NK-92 (cell line): Measurements from ENCODE around the gene GNAI2.
A peak's percentile ranks its signal among the peaks of the same experiment; 100 is the strongest.

ENCODE experiments used
- DNase-seq: peaks from one replicate; lab custom pipeline; 2025; ENCODE audit not compliant: unreplicated experiment; lab: John Stamatoyannopoulos, UW

The GNAI2 gene

DNA sequence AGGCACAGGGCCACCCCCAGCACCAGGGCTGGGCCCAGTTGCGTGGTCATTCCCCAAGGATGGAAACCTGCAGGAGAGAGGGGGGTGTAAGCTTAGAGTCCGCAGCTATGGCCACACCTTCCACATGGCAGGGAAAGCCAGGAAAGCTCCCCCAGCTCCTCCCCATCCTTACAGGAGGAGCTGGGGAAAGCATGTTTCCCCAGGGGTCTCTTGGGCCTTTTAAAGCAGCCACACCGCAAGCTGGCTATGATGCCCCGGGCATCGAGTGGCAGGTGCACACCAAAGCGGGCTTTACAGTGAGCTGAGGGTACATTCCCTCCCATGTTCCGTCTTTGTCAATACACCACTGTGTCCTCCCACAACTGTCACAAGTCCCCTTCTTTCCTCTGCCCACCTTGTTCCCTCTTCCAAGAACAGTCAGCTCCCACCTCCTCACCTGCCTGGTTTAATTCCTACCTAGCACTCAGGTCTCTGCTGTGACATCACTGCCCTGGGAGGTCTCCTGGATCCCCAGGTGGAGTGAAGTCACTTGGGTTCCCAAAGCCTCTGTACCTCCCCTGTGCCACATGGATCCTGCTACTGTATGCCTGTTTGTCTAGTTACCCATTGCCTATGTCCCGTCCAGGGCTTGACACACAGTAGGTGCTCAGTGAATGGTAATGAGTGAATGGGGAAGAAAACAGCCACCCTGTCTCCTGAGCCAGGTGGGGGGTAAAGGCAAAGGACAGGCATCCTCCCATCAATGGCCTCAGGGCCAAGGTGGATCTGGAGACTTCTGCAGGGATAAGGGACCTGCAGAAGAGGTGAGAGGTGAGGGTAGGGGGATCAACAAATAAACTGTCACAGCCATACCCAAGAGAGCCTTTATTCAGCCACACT is 59.8 kb downstream of the GNAI2 start:
- no peak for DNase-seq

DNA sequence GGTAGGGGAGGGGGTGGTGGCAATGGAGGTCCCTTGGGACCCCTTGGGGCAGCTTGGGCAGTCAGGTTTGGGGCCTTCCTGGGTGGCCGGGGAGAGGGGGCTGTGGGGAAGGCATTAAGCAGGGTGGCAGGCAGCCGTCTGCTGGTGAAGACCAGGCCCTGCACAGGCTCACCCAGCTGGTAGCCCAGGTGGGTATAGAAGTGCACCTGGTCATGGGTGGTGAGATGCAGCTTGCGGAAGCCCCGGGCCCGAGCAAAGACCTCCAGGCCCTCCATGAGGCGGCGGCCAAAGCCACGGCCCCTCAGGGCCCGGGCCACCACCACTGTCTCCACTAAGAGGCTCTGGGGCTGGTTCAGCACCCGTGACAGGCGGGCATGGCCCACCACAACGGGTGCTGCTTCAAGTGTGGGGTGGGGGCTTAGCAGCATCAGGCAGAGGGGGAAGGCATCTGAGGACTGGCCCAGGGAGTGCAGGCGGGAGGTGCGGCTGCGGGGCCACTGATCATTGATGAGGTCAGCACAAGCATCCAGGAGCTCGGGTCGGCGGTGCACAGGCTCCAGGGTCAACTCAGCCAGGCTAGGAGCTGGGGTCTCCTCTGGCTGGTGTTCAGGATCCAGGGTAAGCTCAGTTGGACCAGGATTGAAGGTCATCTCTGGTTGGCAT is 60.8 kb downstream of the GNAI2 start:
- DNase-seq, result no peak

DNA sequence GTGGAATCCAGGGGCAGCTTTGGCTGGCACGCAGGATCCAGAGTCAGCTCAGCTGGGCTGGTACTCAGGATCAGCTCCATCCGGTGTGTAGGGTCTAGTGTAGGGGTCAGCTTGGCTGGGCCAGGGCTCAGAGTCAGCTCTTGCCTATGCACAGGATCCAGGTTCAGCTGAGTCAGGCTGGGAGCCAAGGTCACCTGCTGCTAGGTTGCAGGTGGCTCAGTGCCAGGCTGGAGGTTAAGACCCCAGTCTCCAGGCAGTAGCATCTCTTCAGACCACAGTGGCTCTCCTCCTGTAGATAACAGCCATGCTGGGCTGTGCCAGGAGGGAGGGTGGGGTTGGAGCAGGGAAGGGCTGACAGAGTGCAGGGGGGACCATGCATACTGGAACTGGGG is 61.4 kb downstream of the GNAI2 start:
- DNase-seq, result no peak

DNA sequence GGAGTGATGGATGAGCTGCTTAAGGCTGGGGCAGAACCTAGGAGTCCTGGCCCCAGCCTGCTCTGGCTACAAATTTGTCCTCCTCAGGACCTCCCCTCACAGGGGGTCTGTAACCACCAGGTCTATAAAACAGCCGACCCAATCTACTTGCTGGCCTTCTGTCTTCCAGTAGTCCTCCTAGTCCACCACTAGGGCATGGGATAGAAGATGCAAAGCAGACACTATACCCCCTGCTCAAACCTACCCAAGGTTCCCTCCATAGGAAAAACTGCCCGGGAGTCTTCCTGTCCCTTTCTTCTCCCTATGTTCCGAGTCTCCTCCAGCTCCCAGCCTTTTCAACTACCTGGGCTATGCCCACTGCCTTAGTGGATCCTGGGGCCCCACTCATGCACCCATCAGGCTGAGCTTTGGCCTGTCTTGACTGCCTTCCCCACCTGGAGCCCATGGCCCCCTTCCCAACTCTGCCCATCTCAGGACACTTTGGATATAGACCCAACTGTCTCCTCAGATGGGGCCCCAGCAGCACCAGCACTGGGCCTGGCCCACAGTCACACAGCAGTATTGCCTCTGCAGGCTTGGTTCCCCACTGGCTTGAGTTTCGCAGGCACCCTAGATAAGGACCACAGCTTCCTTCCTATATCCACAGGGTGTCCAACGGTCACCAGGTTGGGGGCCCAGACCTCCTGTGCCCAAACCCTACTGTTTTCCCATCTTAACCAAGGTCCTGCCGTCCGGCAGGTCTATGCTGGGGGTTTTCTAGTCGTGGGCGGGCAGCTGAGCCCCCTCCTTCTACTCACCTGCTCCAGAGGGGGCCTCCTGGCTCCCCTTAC is 62.1 kb downstream of the GNAI2 start:
- DNase-seq, result no peak

DNA sequence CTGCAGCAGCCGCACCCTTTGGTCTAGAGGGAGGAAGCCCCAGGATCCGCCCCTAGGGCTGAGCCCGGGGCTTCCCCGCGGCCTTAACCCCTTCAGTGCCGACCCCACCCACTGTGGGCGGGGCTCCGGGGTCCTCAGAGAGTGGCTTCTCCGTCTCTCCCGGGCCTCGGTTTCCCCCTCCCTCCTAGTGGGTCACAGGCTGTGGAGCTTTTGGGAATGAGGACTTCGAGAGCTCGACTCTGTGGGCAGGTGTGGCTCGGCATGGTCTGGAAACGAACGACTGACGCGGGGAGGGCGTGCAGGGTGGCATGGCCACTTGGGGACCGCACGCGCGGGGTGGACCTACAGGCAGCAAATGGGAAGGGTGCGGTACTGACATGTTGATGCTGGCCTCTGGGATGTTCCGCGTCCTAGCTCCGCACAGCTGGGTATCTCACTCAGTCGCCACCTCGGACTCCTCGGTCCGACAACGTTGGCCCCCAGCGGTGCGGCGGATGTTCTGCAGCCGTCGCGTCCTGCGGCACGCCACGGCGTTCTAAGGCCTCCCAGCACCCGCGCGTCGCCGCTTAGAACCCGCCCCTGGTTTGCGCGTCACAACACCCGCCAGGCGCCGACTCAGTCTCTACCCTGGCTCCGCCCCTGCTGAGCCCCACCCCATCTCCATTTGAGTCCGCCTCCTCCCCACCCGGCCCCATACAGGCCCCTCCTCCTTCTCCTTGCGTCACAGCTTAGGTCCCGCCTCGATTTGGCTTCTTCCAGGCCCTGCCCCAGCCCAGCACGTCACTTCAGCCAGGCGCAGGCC is 63.0 kb downstream of the GNAI2 start, which contains the start of the genes HYAL3 and NAA80:
HYAL3 (minus strand) TSS at position 570 of the 802 bp plus-strand sequence. CDS start 3,803 bp downstream, outside the sequence.
NAA80 (minus strand) TSS at position 570 of the 802 bp plus-strand sequence. CDS start 1,942 bp downstream, outside the sequence.
- DNase-seq, result peak; percentile 95

DNA sequence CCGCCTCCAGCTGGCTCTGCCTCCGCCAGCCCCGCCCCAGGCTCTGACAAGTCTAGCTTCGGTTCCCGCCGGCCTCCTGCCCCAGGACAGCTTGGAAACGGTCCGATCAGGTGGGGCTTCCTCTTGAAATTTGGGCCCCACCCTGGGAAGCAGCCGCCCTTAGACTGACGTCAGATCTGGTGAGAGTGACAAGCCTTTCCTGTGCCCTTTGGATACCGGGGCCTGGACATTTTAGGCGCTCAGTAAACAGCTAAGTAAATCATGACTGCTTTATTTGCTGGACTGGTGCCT is 63.6 kb downstream of the GNAI2 start:
- DNase-seq, result no peak

DNA sequence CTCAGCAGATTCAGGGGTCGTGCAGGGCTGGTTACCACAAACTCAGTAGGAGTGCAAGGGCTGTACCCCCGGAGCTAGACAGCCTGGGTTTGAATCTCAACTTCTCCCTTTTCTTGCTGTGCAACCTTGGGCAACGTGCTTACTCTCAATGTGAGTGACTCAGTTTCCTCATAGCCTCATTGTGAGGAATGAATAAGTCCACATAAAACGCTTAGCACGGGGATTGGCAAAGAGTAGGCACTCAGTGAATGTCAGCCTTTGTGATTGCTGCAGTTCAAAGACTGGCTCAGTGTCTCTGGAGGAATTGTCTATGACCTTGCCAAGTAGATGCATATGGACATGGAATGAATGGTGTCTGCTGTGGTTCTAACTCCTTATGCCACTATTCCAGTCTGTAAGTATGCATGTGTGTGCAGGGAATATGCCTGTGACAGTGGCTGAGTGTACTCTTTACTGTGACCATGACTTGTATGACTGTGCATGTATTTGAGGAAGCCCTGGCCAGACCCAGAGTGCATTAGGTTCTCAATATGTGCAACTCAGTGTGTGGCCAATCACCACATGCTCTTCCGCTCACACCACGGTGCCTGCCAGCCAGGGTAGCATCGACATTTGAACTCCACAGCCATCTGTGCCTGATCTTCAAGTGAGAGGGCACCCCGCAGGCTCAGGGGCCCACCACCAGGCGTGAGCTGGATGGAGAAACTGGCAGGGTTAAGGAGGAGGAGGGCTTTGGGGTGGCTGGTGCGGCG is 64.1 kb downstream of the GNAI2 start:
- DNase-seq, result no peak

DNA sequence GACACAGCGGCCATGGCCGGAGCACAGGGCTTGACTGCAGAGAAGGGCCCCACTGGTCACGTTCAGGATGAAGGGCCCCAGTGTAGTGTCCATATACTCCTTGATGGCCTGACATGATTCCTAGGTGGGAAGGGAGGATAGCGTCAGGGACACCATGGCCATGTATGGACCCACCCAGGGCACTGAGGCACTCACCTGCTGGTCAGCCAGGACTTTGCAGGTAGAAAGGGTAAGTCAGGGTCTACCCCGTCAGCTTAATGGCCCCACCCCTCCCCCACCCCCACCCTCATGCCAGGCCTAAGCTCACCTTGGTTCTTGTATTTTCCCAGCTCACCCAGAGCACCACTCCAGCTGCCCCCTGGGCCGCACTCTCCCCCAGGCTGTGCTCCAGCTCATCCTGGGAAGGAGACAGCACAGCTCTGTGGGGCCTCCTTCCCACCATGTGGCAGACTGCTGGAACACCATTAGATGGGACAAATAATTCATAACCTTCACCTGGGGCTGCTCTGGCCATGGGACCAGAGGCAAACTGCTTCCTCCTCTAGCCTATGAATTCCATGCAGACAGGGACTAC is 64.8 kb downstream of the GNAI2 start:
- no peak for DNase-seq

DNA sequence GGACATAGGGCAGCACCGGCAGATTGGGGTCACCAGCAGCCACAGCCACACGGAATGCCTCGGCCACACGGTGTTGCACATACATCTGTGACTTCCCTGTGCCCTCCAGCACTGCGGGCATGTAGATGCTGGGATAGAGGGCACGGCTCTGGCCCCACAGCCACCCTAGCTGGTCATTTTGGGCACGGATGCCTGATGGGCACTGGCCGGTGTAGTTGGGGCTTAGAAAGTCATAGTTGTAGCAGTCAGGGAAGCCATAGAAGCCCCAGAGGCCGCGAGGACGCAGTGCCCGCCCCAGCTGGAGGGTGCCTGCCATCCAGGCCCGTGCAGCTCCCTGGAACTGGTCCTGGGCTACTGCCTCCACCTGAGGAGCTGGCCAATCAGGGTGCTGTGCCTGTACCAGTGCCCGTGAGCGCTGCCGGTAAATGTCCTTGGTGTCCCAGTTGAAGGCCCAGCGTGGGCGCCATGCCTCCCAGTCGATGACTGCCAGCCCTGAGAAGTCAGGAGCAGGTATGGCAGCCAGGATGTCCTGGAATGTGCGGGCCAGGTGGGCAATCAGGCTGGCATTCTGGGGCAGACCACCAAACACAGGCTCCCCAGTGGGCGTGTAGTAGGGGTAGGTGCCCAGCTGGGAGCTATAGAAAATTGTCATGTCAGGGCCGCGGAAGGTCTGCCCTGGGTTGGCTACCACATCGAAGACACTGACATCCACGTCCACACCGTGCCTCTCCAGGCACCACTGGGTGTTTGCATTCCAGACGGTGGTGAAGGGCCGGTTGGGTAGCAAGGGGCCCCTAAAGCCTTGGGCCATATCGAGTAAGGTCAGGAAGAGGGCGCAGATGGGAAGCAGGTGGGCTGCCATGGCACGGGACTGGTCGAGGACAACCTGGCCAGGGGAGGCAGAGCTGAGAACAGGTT is 66.3 kb downstream of the GNAI2 start:
- no peak for DNase-seq

DNA sequence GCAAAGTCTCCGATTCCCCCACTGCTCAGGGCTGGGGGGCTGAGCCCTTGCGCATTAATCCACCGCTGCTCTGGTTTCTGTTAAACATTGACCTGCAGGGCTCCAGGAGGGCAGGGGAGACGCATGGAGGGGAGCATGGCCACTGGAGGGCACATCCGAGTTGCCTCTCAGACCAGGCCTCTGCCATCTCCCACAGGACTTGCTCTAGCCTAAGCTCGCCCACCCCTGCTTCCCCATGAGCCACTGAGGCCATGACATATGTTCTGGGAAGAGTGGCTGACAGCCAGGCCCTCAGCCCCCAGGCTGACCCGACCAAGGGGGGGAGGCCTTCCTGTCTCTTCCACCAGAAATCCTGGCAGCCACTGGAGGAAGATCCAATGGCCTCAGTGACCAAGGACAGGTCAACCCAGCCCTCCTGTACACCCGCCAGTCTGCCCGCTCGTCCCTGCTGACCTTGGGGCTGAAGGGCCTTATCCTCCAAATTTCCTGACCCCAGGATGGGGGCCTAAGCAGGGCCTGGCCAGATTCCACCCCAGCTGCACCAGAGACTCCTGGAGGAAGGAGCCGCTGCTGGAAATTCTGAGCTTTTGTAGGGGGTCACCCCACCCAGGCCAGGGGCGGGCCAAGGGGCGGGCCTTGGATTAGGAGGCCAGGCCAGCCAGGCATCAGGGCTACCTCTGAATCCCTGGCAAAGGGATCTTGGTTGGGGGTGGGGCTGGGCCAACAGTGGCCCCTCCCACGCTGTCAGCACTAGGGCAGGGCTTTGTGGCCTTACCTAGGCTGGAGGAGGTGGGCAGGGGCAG is 67.2 kb downstream of the GNAI2 start, which contains the start of gene HYAL1:
HYAL1 (minus strand) TSS at position 562 of the 803 bp plus-strand sequence. CDS start 618 bp downstream, outside the sequence.
- DNase-seq, result no peak

DNA sequence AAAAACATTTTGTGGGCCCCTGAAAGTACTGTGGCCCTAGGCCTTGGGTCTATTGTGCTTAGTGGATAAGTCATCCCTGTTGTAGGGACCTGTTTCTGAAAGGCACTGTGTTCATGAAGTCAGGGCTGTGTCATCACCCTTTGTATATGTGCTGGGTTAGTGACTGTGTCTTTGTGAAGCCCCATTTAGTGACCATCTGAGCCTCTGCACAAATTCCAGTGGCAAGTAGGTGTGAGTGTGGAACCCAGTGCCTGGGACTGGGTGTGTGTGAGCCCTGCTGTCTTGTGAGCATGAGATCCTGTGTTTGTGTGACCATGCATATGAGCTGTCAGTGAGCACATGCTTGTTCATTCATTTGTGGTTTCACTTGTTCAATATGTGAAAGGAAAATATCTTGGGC is 68.6 kb downstream of the GNAI2 start:
- DNase-seq, result no peak
